Inferior parietal cortex (tissue), 1 donor: ENCODE measurements around the gene DHX58.
A peak's percentile ranks its signal among the peaks of the same experiment; 100 is the strongest.
"Not testable (repeated sequence)": the region's sequence is repeated elsewhere in the genome, so short reads cannot be mapped to it uniquely, and the experiment has no call there.

Experiments used
- DNase-seq: peaks from one replicate; pipeline ENCODE4 v3.0.0-alpha.2; 2016; ENCODE audit errors: extremely low spot score

Gene DHX58

DNA sequence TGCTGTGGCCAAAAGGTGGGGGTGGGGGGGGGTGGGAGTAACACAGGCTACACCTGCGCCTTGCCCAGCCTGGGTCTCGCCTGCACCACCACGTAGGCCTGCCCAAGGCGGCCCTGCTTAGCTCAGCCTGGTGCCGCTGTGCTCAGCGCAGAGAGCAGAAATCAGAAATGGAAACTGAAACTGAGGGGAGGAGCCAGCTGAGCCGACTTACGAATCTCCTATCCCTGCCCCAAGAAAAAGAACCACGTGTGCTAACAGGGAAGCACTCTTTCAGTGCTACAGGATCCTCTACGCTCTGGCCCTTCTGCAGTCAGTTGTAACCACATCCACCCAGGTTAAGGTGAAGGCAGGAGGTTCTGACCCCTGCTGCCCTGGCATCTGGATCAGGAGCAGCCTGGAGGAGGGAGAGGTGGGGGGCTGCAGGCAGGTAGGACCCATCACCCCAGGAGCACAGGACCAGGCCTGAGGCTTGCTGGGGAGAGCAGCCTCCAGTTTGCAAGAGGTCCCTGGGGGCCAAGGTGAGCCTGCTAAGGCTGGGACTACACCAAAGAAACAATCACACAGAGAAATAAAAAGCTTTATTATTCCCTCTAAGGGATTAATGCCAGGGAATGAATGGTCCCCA, at the start of gene DHX58:
Gene DHX58, minus strand, starts transcription at position 163 of the 625 bp plus-strand sequence. CDS start 822 bp downstream, outside the sequence.
- DNase-seq, result peak; percentile 81

GRCh38 chr17:42160531-42160910, 48.0 kb upstream of the DHX58 start:
- DNase-seq, result no peak

DNA sequence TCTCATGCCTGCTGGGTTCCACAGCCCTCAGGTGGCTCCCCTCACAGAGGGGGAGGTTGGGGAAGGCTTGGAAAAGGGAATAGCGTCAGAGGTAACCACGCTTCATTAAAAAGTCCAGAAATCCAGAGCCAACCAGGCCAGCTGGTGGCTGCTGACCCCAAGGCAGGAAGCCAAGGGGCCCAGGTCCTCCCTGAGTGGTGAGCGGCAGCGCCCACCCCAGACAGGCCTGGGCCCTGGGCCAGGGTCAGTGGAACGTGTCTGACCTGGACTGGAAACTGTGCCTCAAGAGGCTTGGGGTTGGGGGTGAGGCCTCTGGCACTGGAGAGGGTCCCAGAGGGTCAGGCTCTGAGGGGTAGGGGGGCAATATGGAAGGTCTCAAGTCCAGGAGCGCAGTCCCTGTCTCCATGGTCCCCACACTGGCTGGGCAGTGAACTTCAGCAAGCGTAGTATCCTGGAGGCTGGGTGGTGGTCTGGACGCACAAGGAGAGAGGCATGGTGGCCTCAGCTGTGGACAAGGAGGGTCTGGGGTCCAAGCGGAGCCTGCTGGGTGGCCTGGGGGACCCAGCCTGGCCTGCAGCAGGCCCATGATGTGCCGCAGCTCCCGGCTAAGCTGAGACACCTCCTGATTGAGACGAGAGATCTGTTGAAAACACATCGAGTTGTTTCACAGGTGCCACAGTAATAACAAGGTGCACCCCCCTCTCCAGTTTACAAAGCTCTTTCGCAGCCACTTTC, 47.4 kb upstream of the DHX58 start:
- DNase-seq, result no peak

- no peak for DNase-seq
These were observed 43.1 kb upstream of the DHX58 start for GRCh38 chr17:42155614-42156045.

GRCh38 chr17:42153919-42154742, 41.6 kb upstream of the DHX58 start:
- DNase-seq, result no peak

GRCh38 chr17:42146911-42147607, 34.5 kb upstream of the DHX58 start:
- DNase-seq, result no peak

GRCh38 chr17:42143138-42143537, 30.6 kb upstream of the DHX58 start:
- not testable (repeated sequence) for DNase-seq

- no peak for DNase-seq
These were observed 29.9 kb upstream of the DHX58 start for GRCh38 chr17:42142371-42142896.

- DNase-seq, result no peak
These were observed 28.9 kb upstream of the DHX58 start for GRCh38 chr17:42141382-42141781.

DNA sequence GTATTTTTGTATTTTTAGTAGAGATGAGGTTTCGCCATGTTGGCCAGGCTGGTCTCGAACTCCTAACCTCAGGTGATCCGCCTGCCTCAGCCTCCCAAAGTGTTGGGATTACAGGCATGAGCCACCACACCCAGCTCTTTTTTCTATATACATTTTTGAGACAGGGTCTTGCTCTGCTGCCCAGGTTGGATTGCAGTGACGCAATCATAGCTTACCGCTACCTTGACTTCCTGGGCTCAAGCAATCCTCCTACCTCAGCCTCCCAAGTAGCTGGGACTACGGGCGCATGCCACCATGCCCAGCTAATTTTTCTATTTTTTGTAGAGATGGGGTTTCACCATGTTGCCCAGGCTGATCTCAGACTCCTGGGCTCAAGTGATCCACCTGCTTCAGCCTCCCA, 28.2 kb upstream of the DHX58 start:
- not testable (repeated sequence) for DNase-seq

DNA sequence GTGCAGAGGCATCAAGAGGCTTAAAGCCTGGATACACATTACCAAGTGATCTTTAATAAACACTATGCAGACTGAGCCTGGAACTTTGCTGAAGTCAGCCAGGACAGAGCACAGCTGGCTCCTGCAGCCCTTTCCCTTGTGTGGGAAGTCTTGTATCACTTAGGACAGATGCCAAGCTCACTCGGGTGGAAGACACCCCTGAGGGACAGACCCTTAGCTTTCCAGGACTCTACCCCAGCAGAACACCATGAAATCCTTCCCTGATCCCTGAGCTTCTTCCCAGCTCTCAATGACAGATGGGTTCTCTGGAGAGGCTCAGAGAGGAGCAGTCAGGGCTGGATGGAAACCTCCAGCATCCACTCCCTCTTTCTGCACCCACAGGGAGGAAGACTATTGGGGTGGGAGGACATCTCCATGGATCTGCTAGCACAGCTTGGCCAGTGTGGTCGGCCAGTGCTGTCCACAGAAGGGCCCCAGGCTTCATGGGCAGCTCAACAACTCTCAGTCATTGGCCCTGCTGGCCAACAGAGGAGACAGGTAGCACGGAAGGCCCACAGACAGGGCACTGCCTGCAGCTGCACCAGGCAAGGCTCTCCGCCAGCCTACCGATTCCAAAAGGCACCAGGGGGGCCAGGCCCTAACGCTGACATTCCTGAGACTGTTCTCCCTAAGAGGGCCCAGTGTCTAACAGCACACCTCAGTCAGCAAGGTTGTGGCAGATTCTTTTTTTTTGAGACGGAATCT, 26.4 kb upstream of the DHX58 start:
- no peak for DNase-seq

DNA sequence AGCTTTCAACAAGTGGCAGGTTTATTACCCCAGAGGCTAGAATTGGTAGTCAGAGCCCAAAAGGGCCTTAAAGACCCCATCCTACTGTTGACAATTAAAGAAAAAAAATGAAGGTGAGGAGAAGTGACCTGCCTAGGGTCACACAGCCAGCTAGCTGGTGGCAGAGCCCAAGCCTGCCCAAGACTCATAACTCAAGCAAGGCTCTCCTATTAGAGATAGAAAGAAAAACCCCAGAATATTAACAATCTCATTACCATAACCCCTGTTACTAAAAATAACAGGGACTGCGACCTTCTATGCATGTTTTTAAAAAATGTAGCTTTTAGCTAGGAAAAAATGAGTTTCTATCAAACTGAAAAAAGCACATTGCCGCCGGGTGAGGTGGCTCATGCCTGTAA, 24.1 kb upstream of the DHX58 start:
- no peak for DNase-seq

GRCh38 chr17:42135664-42136653, 23.4 kb upstream of the DHX58 start:
- no peak for DNase-seq

DNA sequence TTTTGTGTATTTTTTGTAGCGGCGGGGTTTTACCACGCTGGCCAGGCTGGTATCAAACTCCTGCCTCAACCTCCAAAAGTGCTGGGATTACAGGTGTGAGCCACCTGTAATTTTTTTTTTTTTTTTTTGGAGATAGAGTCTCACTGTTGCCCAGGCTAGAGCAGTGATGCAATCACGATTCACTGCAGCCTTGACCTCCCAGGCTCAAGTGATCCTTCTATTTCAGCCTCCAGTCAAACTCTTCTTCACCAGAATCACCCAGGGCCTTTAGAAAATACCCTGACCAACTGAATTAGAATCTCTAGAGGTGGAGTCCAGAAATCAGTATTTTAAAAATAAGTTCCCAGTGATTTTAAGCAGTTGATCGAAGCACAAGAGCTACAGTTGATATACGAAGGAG, 22.6 kb upstream of the DHX58 start:
- no peak for DNase-seq

GRCh38 chr17:42133461-42134041, 21.0 kb upstream of the DHX58 start:
- DNase-seq, result no peak

DNA sequence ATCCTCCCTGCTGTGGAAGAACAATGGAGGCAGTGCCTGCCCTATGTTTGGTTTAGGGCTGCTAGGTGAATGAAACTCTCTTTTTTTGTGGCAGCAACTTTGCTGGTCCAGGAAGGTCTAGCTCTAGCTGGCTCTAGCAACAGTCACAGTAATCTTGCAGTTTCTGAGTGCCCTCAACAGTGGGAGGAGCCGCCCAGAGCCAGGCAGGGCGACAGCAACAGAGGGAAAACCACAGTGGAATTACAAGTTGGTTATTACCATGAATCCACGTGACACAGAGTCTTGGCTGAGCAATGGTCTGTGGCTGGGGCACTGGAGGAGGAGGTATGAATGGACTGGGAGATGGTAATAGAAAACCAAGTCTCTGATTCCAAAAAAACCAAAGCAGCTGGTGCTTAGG, 20.4 kb upstream of the DHX58 start:
- DNase-seq, result peak; percentile 68

- no peak for DNase-seq
These were observed 19.5 kb upstream of the DHX58 start for GRCh38 chr17:42131981-42132432.

DNA sequence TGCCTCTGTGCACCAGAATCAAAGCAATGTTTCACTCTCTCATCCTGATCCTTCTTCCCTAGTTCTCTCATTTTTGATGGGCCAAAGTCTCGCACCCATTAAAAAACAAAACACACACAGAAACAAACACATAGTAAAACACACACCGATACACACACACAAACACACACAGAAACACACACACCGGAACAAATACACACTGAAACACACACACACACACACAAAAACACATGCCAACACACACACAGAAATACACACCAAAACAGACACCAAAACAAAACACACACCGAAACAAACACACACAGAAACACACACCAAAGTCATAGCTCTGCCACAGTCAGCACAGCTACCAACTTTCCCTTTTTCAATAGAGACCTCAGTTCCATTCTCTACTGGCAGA, 18.7 kb upstream of the DHX58 start:
- no peak for DNase-seq

DNA sequence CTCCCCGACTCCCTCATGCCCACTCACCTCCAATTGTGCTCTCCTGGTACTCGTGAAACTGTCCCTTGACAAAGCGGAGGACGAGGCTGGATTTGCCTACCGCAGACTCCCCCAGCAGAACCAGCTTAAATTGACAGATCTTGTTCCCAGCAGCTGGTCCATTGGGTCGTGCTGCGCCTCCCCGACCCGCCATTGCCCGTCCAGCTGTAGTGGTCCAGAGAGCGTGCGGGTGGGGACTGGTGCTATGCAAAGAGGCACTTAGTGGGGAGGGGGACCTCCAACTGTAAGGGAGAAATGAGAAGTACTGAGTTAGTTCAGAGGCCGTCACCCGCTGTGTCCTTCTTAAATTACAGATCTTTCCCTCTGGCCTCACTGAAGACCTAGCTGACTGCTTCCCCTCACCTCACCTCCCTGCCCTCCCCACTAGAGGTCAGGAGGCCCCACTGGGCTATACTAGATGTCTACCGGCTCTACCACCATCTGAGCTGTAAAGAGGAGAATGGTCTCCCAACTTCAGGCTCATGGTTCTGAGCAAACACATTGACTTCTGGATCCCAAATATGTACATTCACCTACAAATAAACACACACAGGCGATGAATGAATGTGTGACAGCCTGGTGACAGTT, 17.9 kb upstream of the DHX58 start:
- DNase-seq, result no peak
